Mucosa of gallbladder (tissue), 1 donor: Measurements from ENCODE around the gene CCDC85C. TPM values are rescaled to one million over a fixed set of nuclear protein-coding genes. Genes with fewer than 3 reads are reported as not detected.
A peak's percentile ranks its signal among the peaks of the same experiment; 100 is the strongest.

ENCODE experiments used
- DNase-seq: peaks from one replicate; pipeline ENCODE4 v3.0.0-alpha.2; 2020; ENCODE audit warnings: low spot score
- total RNA-seq: library from RNA; stranded (reverse); gene quantifications from one replicate; pipeline ENCODE4 v1.2.1, GENCODE V29; 2021
- donor health status: DM: no; HTN: no; CAD: no.

The CCDC85C gene
- total RNA-seq, 1 donor from 2014 or later = 41.3 TPM

DNA sequence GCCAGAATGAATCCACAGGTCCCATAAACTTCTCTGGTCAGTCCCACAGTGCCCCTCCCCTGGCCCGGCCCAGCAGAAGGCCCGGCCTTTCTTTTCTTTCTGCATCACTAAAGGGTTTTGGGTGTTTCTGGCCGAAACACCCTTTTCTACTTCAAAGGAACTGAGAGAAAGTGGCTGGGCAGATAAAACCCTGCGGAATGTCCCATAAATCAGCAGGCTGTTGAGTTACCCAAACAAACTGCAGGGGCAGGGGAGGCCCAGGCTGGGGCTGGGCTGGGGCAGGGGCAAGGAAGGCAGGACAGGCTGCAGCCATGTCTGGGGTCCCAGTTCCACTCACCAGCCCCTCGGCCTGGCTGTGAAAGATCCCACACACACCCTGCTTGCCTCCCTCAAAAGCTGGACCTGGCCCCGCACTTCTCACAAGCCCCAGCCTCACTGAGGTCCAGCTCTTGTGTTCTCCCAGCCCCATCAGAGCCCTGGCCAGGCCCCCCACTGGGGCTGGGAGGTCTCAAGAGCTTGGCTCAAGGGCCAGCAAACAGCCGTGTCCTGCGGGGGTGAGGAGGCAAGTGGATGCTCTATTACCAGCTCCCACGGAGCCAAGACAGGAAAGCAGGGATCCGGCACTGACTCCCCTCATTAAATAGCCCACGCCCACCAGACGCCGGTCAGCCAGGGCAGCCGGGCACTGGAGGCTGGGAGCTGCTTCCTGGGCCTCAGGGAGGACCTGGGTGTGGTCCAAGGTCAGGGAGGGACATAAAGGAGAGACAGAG, 80.9 kb downstream of the CCDC85C start:
- DNase-seq = no peak

DNA sequence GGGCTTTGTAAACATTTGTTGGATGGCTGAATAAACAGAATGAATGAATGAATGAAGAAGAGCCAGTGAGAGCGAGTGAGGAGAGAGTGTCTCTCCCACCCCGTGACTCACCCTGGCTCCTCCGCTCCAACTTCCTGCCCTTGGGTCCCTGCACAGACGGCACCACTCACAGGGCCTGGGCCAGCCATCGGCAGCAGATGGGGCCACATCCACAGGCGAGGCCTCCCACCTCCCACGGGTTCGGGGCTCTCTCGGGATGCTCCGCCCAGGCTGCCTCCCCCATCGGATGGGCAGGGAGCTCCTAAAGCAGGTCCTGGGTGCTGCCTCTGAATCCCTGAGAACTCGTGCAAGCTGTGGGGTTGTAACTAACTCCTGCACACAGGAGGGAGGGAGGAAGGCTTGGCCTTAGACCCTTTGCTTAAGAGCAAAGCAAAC, 81.5 kb downstream of the CCDC85C start:
- no peak for DNase-seq

DNA sequence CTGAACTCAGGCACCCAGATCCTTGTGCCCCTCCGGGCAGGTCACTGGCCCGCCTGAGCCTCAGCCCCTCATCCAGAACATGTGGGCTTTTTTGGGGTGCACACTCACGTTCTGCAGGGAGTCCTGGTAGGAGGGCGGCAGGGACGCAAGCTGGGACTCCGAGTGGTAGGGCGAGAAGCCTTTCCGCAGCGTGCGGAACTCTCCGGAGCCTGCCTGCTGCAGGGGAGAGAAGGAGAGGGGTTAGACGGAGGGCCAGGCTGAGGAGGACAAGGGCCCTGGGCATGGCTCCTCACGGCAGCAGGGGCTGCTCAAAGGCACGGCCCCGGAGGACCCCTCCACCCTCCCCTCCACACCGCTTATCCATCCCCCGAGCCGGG, 82.0 kb downstream of the CCDC85C start:
- DNase-seq = no peak

DNA sequence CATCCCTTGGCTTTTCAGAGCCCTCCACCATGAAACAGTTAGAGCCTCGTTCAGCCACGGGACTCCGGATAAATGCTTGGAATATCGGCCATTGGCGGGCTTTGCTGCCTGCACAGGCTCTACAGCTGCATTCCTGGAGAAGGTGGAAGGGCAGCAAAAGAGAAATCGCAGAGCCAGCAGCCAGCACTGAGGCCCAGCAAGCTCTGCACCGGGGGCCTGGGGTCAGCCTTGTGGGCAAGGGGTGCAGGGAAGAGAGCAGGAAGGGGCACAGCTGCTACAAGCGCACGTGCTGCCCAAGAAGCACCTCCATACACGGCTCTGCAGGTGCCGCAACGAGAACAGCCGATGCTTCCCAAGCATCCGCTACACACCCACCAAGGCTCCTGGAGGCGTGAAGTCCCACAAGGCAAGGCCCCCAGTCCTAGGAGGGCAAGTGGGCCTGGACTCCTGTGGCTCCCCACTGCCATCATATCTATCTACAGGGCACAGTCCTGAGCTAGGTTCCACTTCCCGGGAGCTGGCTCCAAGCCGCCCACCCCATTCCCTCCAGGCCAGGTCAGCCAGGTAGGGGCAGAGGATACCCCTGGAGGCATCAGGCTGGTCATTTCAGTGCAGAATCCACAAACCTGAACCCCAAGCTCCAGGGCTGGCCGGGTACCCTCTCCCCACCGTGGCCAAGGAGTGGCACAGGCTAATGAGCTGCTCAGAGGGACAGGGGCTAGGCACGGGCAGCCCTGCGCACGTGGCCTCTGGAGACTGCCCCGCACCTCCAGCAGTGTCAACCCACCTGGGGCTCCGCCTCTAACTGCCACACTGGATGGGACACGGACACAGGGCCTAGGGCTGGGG, 82.6 kb downstream of the CCDC85C start:
- DNase-seq = no peak

DNA sequence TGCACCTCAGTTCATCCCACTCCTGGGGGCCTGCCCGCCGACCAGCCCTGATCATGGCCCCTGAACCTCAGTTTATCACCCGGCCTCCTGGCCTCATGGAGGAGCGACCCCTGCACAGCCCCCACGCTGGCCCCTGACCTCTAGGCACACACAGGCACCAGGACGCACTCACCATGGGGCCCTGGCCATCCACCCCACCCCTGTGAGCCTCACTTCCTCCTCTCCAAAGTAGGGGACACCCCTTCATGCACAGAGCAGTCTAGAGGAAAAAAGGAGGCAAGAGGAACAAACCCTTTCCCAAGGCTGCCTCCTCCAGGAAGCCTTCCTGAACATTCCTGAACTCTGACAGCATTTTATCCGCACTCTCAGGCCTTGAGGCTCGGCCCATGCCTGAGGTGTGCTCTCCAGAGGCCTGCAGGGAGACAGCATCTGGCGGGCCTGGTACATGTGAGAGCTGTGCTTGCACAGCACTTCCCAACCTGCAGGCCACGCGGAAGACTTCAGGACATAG, 83.4 kb downstream of the CCDC85C start:
- no peak for DNase-seq

DNA sequence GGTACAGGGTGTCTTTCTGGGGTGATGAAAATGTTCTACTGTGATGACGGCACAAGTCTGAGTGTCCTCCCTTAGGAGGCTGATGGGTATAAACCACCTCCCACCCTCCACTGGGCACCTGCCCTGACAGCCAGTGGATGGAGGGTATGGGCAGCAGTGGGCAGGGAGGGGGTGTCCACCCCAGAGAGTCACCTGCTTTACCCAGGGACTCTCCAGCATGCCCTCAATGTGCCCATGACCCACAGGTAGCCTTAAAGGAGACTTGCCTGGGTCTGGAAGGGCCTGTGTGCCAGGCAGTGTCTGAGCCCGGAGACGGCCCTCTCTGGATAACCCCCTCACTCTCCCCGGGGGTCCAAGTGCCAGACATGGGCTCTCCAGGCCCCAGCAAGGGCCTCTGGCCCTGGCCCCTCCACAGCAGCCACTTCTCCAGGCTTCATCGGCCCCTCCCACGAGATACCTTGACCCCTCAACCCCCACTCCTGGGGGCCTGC, 84.0 kb downstream of the CCDC85C start:
- no peak for DNase-seq

DNA sequence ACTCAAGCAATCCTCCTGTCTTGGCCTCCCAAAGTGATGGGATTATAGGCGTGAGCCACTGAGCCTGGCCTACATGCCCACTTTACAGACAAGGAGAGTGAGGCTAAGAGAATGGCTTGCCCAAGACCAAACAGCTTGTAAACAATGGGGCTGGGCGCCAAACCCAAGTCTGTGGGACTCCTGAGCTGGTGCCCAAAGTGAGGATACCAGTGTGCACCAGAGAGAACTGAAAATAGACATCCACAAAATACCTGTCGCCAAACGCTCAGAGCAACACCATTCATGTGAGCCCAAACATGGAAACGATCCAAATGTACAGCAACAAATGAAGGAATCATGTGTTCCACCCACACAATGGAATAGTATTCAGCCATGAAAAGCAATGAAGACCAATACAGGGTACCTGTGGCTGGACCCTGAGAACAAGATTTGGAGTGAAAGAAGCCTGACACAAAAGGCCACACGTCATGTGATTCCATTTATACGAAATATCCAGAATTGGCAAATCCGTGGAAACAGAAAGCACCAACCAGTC, 84.6 kb downstream of the CCDC85C start:
- no peak for DNase-seq

DNA sequence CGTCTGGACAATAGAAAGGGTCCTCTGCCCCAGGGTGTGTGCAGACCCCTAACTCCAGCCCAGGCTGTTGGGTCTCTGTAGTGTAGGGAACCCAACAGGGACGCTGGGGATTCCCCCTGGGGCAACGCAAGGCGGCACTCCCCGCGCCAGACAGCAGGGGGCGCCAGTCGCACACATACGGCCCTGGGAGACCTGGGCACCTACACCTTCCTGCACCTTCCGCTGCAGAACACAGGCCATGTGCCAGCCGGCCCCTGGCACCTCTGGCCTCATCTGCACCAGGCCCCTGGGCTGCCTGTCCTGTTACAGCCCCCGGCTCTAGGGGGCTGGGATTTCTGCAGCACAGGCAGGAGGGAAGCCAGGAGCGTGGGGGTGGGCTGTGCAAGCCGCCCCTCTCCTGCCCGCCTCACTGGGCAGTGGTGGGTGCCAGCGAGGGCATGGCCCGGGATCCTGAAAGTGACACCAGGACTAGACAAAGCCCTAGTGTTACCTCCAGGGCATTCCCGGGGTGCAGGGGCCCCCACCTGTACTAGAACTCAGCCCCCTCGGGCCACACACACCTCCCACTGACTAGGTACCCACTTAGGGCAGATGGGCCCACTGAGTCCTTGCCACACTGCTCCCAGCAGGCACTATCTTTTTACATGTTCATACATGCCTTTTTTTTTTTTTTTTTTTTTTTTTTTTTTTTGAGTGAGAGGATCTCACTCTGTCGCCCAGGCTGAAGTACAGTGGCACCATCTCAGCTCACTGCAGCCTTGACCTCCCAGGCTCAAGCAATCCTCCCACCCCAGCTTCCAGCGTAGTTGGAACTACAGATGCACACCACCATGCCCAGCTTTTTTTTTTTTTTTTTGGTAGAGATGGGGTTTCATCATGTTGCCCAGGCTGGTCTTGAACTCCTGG, 85.3 kb downstream of the CCDC85C start:
- peak; percentile 75 for DNase-seq

DNA sequence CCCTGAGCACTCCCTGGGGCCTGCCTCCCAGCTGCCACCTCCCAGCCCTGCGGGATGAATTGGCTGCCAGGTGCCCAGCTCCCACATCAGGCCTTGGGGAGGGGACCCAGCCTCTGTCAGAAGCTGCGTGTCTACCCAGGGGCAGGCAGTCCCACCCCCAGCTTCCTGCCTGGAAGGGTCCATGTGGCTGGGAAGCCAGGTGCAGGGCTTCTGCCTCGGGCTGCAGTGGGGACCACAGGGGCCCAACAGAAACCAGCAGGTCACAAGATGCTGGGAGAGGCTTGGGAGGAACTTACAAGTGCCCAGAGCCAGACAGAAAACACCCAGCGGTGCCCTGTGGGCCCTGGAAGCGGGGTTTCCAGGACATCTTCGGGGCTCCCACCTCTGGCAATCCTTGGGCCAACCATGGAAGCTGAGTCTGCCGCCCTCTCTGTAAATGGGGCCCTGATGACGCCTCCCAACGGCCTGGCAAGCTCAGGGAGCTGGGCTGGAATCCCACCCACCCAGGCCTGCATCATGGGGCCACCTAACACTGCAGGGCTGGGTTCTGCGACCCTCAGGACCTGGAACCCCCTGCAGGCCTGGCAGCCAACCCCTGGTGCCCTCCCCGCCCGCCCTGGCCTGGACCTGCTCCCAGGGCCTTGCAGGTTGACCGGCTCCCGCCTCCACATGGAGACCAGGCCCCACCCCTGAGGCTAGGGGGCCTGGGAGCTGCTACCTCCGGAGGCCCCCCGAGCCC, 86.2 kb downstream of the CCDC85C start:
- no peak for DNase-seq

DNA sequence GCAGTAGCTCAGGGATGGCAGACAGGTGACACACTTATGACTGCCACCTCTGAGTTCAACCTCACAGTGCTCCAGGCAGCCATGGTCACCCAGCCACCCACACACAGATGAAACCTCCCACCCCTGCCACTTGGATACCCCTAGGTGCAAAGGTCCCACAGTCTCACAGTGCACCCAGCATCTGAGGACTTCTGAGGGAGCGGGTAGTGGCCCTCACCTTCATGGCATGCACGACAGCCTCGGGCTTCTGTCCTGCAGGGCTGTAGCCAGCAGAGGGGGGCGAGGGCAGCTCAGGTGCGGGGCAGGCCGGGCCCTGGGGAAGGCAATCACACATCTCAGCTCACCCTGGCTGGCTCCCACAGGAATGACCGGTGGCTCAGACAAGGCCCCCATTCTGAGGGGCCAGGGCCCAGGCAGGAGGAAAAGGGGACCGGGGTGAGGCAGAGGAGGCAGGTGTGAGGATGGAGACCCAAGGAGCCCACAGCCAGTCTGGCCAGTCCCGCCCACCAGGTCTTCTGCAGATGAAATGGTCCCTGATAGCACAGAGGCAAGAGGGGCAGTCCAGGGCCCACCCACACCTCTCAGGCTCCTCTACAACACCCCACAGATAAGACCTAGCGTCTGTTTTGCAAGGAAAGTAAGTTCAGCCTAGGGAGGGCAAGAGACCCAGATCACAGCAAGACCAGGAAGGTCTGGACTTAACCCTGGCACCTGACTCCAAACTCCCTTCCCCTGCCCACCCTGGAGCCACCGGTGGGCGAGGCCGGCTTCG, 87.0 kb downstream of the CCDC85C start:
- no peak for DNase-seq

DNA sequence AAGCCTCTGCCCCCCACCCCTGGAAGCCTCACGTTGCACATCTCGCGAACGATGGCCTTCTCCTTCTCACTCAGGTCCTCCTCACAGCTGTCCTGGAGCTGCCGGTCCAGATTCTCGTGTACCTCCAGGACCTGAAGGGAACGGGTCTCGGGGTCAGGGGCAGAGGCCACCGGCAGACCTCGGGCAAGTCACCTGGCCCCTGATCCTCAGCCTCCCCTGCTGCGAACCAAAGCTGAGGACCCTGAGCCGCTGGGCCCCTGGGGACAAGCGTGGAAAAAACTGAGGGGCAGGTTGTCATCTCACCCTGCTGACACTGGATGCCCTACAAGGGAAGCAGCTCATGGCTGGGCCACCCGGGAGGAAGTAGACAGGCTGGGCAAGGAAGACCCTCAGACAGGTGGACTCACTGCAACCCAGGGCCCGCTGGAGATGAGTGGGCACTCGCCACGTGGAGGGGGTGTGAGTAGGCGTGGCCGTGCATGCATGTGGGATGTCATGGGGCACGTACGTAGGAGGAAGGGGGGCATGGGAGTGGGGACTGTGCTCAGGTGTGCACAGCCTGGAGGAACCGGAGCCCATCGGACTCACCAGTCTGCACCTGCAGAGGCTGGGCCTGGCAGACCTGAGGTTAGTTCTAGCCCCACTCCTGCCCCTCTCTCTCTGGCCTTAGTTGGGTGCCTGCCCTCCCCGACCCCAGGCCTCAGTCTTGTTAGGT, 87.7 kb downstream of the CCDC85C start:
- DNase-seq = no peak

DNA sequence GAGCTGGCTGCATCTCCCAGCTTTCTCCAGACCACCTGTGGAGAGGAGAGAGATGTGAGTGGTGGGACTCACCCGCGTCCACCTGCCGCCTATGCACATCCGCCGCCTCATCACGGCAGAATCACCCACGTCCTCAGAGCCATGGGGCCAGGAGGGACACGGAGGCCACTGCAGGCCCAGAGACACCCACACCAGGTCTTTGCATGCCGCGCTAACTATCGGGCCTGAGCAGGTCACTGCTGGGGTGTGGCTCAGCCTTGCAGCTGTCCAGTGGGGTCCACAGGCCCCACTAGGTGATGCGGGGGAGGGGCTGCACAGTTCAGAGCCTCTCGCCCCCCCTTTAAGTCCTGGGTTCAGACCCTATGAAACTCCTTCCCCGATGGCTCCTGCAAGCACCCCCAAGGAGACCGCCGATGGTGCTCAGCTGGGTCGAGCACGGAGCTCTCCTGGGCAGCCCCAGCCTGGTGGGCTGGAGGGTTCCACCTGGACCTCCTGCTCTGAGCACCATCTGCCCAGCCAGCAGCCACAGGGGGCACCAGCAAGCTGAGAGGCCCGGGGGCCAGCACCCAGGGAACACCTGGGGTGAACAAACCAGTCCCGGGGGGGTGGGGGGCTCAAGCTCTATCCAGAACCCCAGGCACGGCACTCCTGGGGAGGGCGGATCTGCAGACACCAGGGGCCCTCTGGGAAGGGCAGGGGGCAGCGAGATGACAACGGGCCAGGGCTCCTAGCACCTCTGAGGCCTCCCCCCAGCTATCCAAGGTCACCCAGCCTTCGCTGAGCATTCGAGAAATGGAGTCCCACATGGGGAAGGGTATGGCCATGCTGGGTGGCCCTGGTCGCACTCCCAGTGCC, 88.5 kb downstream of the CCDC85C start:
- DNase-seq = no peak

DNA sequence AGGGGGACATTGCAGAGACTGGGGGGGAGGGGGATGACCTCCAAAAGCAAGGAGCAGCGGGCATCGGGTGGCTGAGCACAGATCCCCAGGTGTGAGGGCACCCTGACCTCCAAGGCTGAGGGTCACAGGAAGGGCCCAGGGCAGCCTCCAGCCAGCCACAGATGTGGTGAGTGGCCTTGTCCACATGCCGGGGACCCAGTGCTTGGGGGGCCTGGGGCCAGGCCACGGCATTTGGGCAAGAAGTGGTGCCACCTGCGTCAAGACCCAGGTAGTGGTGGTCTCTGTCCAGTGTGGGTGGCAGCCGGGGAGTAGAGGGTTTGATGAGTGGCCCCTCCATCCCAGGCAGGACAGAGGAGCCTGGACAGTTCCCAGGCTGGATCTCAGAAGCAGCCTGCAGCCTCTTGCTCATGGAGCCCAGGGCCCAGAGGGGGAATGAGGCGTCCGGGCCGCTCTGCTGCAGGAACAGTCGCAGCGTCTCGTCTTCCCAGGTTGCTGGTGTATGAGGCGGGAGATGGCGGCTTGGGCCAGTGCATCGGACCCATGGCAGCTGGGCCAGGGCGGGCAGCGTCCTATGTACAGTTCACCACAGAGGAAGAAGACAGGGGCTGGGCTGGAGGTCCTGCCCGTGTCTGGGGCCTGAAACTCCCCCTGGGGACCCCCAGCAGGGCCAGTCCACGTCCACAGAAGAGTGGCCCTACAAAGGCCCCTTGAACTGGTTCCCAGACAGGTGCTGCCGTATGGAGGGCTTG, 89.3 kb downstream of the CCDC85C start:
- no peak for DNase-seq

DNA sequence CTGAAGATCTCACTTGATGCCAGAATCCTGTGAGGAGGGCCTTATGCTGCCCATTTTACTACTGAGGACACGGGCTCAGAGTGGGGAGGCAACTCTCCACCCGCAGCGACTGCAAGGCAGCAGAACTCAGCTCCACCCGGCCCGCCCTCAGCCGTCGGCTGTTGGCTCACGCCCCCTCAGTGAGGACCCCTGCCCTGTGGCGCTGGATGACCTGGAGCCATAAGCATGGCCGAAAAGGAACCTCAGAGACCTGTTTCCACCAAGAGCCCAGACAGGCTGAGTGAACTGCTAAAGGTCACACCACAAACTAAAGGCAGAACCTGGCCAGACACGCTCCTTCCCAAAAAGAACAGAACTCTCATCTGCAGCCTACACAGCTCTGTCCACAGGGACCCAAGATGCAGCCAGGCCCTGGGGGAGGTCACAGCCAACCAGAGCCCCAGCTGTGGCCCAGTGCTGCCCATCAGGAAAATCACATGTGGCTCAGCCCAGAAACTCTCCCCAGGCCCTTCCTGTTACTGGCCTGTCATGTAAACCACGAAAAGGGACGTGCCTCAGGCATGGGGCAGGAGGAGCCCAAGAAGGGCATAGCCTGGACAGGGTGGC, 90.0 kb downstream of the CCDC85C start:
- DNase-seq = no peak

DNA sequence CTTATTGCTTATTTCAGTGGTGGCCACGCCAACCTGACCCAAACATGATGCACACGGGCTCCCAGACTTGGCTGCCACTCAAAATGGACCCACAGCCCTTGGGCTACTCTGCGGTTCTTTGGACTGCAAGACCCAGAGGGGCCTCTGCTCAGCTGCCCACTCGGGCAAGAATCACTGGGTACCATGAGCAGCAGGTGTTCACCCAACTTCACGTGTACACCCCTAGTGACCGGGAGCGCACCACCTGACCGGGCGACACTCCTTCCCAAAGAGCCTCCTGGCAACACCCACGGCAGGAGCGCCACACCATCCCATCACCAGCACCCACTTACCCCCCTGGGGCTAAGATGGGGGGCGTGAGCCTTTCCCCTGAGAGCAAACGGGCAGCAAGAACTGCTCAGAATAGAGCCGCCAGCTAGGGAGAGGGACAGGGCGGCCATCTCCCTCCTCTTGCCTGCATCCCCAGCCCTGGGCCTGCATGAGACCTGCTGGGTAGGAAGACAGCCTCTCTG, 90.8 kb downstream of the CCDC85C start:
- DNase-seq = no peak

DNA sequence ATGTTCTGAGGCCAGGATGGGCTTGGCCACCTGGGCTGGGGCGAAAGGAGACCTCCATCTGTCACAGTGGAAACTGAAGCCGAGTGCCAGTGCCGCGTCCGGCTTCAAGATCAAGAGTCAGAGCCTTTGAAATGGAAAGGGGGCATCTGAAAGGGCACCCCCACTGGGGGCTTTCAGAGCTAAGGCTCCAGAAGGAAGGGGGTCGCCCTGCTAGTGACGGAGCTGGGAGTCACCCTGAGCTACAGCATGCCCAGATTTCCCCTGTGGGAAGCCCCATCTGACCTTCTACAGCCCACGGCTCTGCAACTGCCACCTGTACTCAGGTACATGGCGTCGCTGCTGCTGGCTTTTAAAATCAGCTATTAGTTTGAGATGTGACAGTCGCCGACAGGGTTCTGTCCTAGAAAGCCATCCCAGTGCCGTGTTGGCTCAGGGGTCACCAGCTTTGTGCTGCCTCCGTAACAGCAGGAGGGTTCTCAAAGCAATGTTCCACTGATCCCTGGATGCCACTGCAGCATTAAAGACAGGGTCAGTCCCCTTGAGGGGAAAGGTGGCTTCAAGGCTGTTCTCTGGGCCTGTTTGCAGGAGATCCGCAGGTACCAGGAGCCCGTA, 91.3 kb downstream of the CCDC85C start:
- DNase-seq = no peak

DNA sequence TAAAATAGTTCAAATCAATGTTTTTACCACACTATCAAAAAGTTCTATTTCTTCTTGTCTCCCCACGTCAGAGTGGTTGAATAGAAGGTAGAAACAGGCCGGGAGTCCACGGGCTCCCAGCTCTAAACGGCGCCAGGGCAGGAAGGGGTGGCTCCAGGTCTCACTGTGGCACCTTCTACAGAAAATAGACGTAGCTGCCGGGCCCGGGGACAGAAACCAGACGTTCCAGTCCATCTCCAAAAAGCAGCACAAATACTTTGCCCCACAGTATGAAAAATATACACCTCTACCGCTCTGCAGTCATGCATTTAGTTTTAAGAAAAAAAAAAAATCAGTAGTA, 91.9 kb downstream of the CCDC85C start:
- DNase-seq = no peak
